HG03469 (cell line): ENCODE measurements around the gene FOXP4.

Experiments
- ATAC-seq: cut with Tn5 transposase; IDR thresholded peaks from one replicate; pipeline ENCODE4 v1.9.1; 2021; ENCODE audit warnings: mild to moderate bottlenecking, moderate library complexity, moderate number of reproducible peaks; ENCODE audit not compliant: unreplicated experiment

The FOXP4 gene

GRCh38 chr6:41622206-41622988, 76.2 kb downstream of the FOXP4 start:
- no peak for ATAC-seq

- ATAC-seq: no peak
Measured at GRCh38 chr6:41623330-41623729, 77.1 kb downstream of the FOXP4 start.

GRCh38 chr6:41624621-41625380, 78.6 kb downstream of the FOXP4 start:
- ATAC-seq: no peak

GRCh38 chr6:41625442-41625841, 79.3 kb downstream of the FOXP4 start:
- no peak for ATAC-seq

- no peak for ATAC-seq
Measured at GRCh38 chr6:41626022-41626421, 79.8 kb downstream of the FOXP4 start.

GRCh38 chr6:41626917-41627316, 80.7 kb downstream of the FOXP4 start:
- ATAC-seq: no peak

GRCh38 chr6:41629128-41629527, 82.9 kb downstream of the FOXP4 start:
- ATAC-seq: no peak

GRCh38 chr6:41630069-41630468, 83.9 kb downstream of the FOXP4 start:
- no peak for ATAC-seq

GRCh38 chr6:41630946-41631345, 84.8 kb downstream of the FOXP4 start:
- ATAC-seq: no peak

- no peak for ATAC-seq
Measured at GRCh38 chr6:41633056-41633634, 87.0 kb downstream of the FOXP4 start.

- ATAC-seq: no peak
Measured at GRCh38 chr6:41634657-41635056, 88.5 kb downstream of the FOXP4 start.

- ATAC-seq: no peak
Measured at GRCh38 chr6:41635365-41635764, 89.2 kb downstream of the FOXP4 start.

- no peak for ATAC-seq
Measured at GRCh38 chr6:41636833-41637193, 90.6 kb downstream of the FOXP4 start.

GRCh38 chr6:41637194-41638001, 91.2 kb downstream of the FOXP4 start:
- ATAC-seq: no peak

- no peak for ATAC-seq
Measured at GRCh38 chr6:41638002-41638934, 92.1 kb downstream of the FOXP4 start, which contains the start of gene MDFI. TSS of gene MDFI (plus strand) at chr6:41638468. CDS start at chr6:41638750, 282 bp downstream.

GRCh38 chr6:41638935-41639808, 93.0 kb downstream of the FOXP4 start:
- ATAC-seq: no peak

GRCh38 chr6:41639809-41640371, 93.7 kb downstream of the FOXP4 start:
- ATAC-seq: no peak

GRCh38 chr6:41640426-41640825, 94.2 kb downstream of the FOXP4 start:
- ATAC-seq: no peak
